ENCODE measurements around the gene MET. TPM values are rescaled to one million over a fixed set of nuclear protein-coding genes. Genes with fewer than 3 reads are reported as not detected.
"Not testable (repeated sequence)": the region's sequence is repeated elsewhere in the genome, so short reads cannot be mapped to it uniquely, and the experiment has no call there.

Gene MET
- total and polyA plus RNA-seq, 9 donors = 1.3 to 33.9 (median 5.8) TPM

GRCh38 chr7:116653646-116654045, 18.4 kb upstream of the MET start:
- no peaks in the 10 kb centered on the region for H3K36me3 ChIP-seq
- intact Hi-C loops (cut with DNase I) = no loop called here
- H3K27me3 ChIP-seq = no peaks in the 10 kb centered on the region
- 61 to 63% (median 63%) methylated on average over 2 of the region's 2 CpGs for WGBS, 3 donors
- TF ChIP-seq POLR2A (IDR thresholded peaks at IDR 0.05) = no peak
- TF ChIP-seq CTCF (IDR thresholded peaks at IDR 0.05) = no peak
- no peak for TF ChIP-seq EP300 (IDR thresholded peaks at IDR 0.05)
- no peaks in the 10 kb centered on the region for H3K9me3 ChIP-seq
- H3K4me1 ChIP-seq (ENCODE audit: insufficient read depth) = no peaks in the 10 kb centered on the region
- DNase-seq = no peak
- no peak overlapping the region for H3K4me3 ChIP-seq
- H3K27ac ChIP-seq = no peak overlapping the region

GRCh38 chr7:116659248-116659647, 12.7 kb upstream of the MET start:
- H3K9me3 ChIP-seq; H3K4me1 ChIP-seq (ENCODE audit: insufficient read depth); DNase-seq; intact Hi-C loops (cut with DNase I); H3K27me3 ChIP-seq; H3K36me3 ChIP-seq; H3K27ac ChIP-seq; H3K4me3 ChIP-seq: not testable (repeated sequence)

- H3K9me3 ChIP-seq = no peaks in the 10 kb centered on the region
- H3K4me3 ChIP-seq = no peak overlapping the region
- TF ChIP-seq POLR2A (IDR thresholded peaks at IDR 0.05) (no peak), EP300 (IDR thresholded peaks at IDR 0.05) (no peak), CTCF (IDR thresholded peaks at IDR 0.05) (no peak)
- H3K27me3 ChIP-seq = no peaks in the 10 kb centered on the region
- H3K4me1 ChIP-seq (ENCODE audit: insufficient read depth) = no peaks in the 10 kb centered on the region
- no peak for DNase-seq
- no peak overlapping the region for H3K27ac ChIP-seq
- no peaks in the 10 kb centered on the region for H3K36me3 ChIP-seq
- intact Hi-C loops (cut with DNase I) = no loop called here
Measured at GRCh38 chr7:116661865-116662264, 10.1 kb upstream of the MET start.

- 85 to 89% (median 88%) methylated on average over 4 of the region's 4 CpGs for WGBS, 3 donors
- no peaks in the 10 kb centered on the region for H3K36me3 ChIP-seq
- intact Hi-C loops (cut with DNase I) = no loop called here
- DNase-seq = no peak
- H3K4me1 ChIP-seq (ENCODE audit: insufficient read depth) = no peaks in the 10 kb centered on the region
- H3K27ac ChIP-seq = no peak overlapping the region
- H3K4me3 ChIP-seq = no peak overlapping the region
- no peaks in the 10 kb centered on the region for H3K9me3 ChIP-seq
- TF ChIP-seq CTCF (IDR thresholded peaks at IDR 0.05) (no peak), POLR2A (IDR thresholded peaks at IDR 0.05) (no peak), EP300 (IDR thresholded peaks at IDR 0.05) (no peak)
- no peaks in the 10 kb centered on the region for H3K27me3 ChIP-seq
Measured at GRCh38 chr7:116663744-116664143, 8.3 kb upstream of the MET start.

GRCh38 chr7:116665332-116665996, 6.5 kb upstream of the MET start:
- no peaks in the 10 kb centered on the region for H3K27me3 ChIP-seq
- intact Hi-C loops (cut with DNase I) = no loop called here
- H3K4me3 ChIP-seq = no peak overlapping the region
- no peaks in the 10 kb centered on the region for H3K36me3 ChIP-seq
- DNase-seq = no peak
- TF ChIP-seq EP300 (IDR thresholded peaks at IDR 0.05) = no peak
- TF ChIP-seq POLR2A (IDR thresholded peaks at IDR 0.05) = no peak
- TF ChIP-seq CTCF (IDR thresholded peaks at IDR 0.05) = no peak
- no peaks in the 10 kb centered on the region for H3K9me3 ChIP-seq
- WGBS, 3 donors = 5 to 16% (median 13%) methylated on average over 2 of the region's 2 CpGs
- H3K27ac ChIP-seq = no peak overlapping the region
- H3K4me1 ChIP-seq (ENCODE audit: insufficient read depth) = no peaks in the 10 kb centered on the region
